GM19193 (cell line): ENCODE results near the gene CARMIL1.

Experiments used
- POLR2A ChIP-seq: IDR thresholded peaks from 4 replicates; pipeline ENCODE4 v1.6.1; 2011; ENCODE audit not compliant: insufficient read depth, insufficient read length; ENCODE audit errors: extremely low read depth

The CARMIL1 gene

GRCh38 chr6:25354078-25354932, 75.1 kb downstream of the CARMIL1 start:
- no peak for TF ChIP-seq POLR2A

- no peak for TF ChIP-seq POLR2A
Measured at GRCh38 chr6:25359191-25359861, 80.2 kb downstream of the CARMIL1 start.

GRCh38 chr6:25359891-25360290, 80.7 kb downstream of the CARMIL1 start:
- no peak for TF ChIP-seq POLR2A

- TF ChIP-seq POLR2A = no peak
Measured at GRCh38 chr6:25360621-25361020, 81.4 kb downstream of the CARMIL1 start.

GRCh38 chr6:25363427-25363826, 84.3 kb downstream of the CARMIL1 start:
- no peak for TF ChIP-seq POLR2A

- no peak for TF ChIP-seq POLR2A
Measured at GRCh38 chr6:25365154-25365553, 86.0 kb downstream of the CARMIL1 start.

- TF ChIP-seq POLR2A = no peak
Measured at GRCh38 chr6:25366903-25367545, 87.8 kb downstream of the CARMIL1 start.

- no peak for TF ChIP-seq POLR2A
Measured at GRCh38 chr6:25369036-25369432, 89.9 kb downstream of the CARMIL1 start.

- TF ChIP-seq POLR2A = no peak
Measured at GRCh38 chr6:25369433-25370177, 90.4 kb downstream of the CARMIL1 start.

GRCh38 chr6:25370178-25371036, 91.2 kb downstream of the CARMIL1 start:
- no peak for TF ChIP-seq POLR2A

- TF ChIP-seq POLR2A = no peak
Measured at GRCh38 chr6:25371037-25371347, 91.8 kb downstream of the CARMIL1 start.

GRCh38 chr6:25375125-25375524, 96.0 kb downstream of the CARMIL1 start:
- no peak for TF ChIP-seq POLR2A

- TF ChIP-seq POLR2A = no peak
Measured at GRCh38 chr6:25377664-25378063, 98.5 kb downstream of the CARMIL1 start.

- no peak for TF ChIP-seq POLR2A
Measured at GRCh38 chr6:25381077-25381476, 101.9 kb downstream of the CARMIL1 start.

- TF ChIP-seq POLR2A = no peak
Measured at GRCh38 chr6:25384234-25384633, 105.1 kb downstream of the CARMIL1 start.

GRCh38 chr6:25384967-25385366, 105.8 kb downstream of the CARMIL1 start:
- no peak for TF ChIP-seq POLR2A
